ENCODE measurements around the gene NKX2-1. TPM values are rescaled to one million over a fixed set of nuclear protein-coding genes. Genes with fewer than 3 reads are reported as not detected.

NKX2-1 gene
- total and polyA plus RNA-seq, 2 donors (not counting 3 experiments of a cell fraction or from before 2014, with no cell fraction given): not detected

GRCh38 chr14:36505181-36505815, 14.7 kb downstream of the NKX2-1 start:
- no peak overlapping the region for H3K9ac ChIP-seq (replicated peaks; ENCODE audit: extremely low read depth, insufficient read depth, low read length)
- no peak for DNase-seq (ENCODE audit: low read depth, low spot score)
- ChIA-PET POLR2A (no interaction called here), CTCF (interaction anchor here (1.8 kb wide), 1 partner anchor 19 kb away, joined by 5 read pairs; no protein-coding TSS in a partner anchor)
- no peak overlapping the region for H2AFZ ChIP-seq (ENCODE audit: low read depth, low read length)
- H4K20me1 ChIP-seq (replicated peaks; ENCODE audit: control insufficient read depth, extremely low read depth, insufficient read depth, low read length): no peaks in the 10 kb centered on the region
- FAIRE-seq: no peak
- H3K4me3 ChIP-seq (replicated peaks in 1 of 3; ENCODE audit: insufficient read depth in 1 of 3, low read depth in 1 of 3, low read length in 3 of 3): no peak overlapping the region
- H3K4me1 ChIP-seq (ENCODE audit: control insufficient read depth, extremely low read depth, insufficient read depth, low read length): no peaks in the 10 kb centered on the region
- peaks cover 76 to 93% of the 10 kb centered on the region in 2 experiments for H3K27me3 ChIP-seq (ENCODE audit: control insufficient read depth in 2 of 2, insufficient read depth in 2 of 2, low read length in 2 of 2)
- no peaks in the 10 kb centered on the region for H3K36me3 ChIP-seq (ENCODE audit: control insufficient read depth in 2 of 2, extremely low read depth in 1 of 2, insufficient read depth in 2 of 2, low read length in 2 of 2)
- intact Hi-C loops (cut with micrococcal nuclease) (no loop called here), dilution Hi-C loops (cut with MboI; ENCODE audit: extremely low pct_ligation_motif_present, low sequenced_read_pairs) (no loop called here)
- no peak overlapping the region for H3K4me2 ChIP-seq (ENCODE audit: insufficient read depth, low read length)
- H3K27ac ChIP-seq (ENCODE audit: insufficient read depth, low read depth, low read length): no peak overlapping the region
- BruUV-seq (replicated peaks): no TSS peak
- no peaks in the 10 kb centered on the region for H3K9me3 ChIP-seq (replicated peaks; ENCODE audit: control insufficient read depth, insufficient read depth, low read length)
- no peak for TF ChIP-seq POLR2AphosphoS5 (IDR thresholded peaks at IDR 0.05; ENCODE audit: insufficient read depth, low read depth, low read length)
- TF ChIP-seq EZH2 (IDR thresholded peaks at IDR 0.05; ENCODE audit: borderline replicate concordance, low read depth, low read length, severe bottlenecking): peak; percentile 65
- no peaks in the 10 kb centered on the region for H3K9me1 ChIP-seq (replicated peaks; ENCODE audit: control insufficient read depth, extremely low read depth, insufficient read depth, low read length)
- H3K79me2 ChIP-seq (ENCODE audit: control insufficient read depth, insufficient read depth, low read length): no peaks in the 10 kb centered on the region

- POLR2A ChIA-PET: no interaction called here
- TF ChIP-seq POLR2A (IDR thresholded peaks at IDR 0.05; ENCODE audit: low read depth, low read length) (no peak), EZH2 (IDR thresholded peaks at IDR 0.05; ENCODE audit: borderline replicate concordance, low read depth, low read length, severe bottlenecking) (peak; percentile 91)
- intact Hi-C loops (cut with micrococcal nuclease) (no loop called here), dilution Hi-C loops (cut with MboI; ENCODE audit: extremely low pct_ligation_motif_present, low sequenced_read_pairs) (no loop called here)
- Histone ChIP-seq H3K36me3 (ENCODE audit: control insufficient read depth in 2 of 2, extremely low read depth in 1 of 2, insufficient read depth in 2 of 2, low read length in 2 of 2) (no peaks in the 10 kb centered on the region), H3K9me3 (replicated peaks; ENCODE audit: control insufficient read depth, insufficient read depth, low read length) (no peaks in the 10 kb centered on the region), H4K20me1 (replicated peaks; ENCODE audit: control insufficient read depth, extremely low read depth, insufficient read depth, low read length) (no peaks in the 10 kb centered on the region), H3K4me2 (ENCODE audit: insufficient read depth, low read length) (no peak overlapping the region), H3K4me3 (replicated peaks in 1 of 3; ENCODE audit: insufficient read depth in 1 of 3, low read depth in 1 of 3, low read length in 3 of 3) (no peak overlapping the region), H3K27ac (ENCODE audit: insufficient read depth, low read depth, low read length) (no peak overlapping the region), H3K4me1 (ENCODE audit: control insufficient read depth, extremely low read depth, insufficient read depth, low read length) (no peaks in the 10 kb centered on the region), H2AFZ (ENCODE audit: low read depth, low read length) (no peak overlapping the region), H3K79me2 (ENCODE audit: control insufficient read depth, insufficient read depth, low read length) (no peaks in the 10 kb centered on the region), H3K9ac (replicated peaks; ENCODE audit: extremely low read depth, insufficient read depth, low read length) (no peak overlapping the region), H3K9me1 (replicated peaks; ENCODE audit: control insufficient read depth, extremely low read depth, insufficient read depth, low read length) (no peaks in the 10 kb centered on the region), H3K27me3 (ENCODE audit: control insufficient read depth in 2 of 2, insufficient read depth in 2 of 2, low read length in 2 of 2) (peaks cover 72 to 92% of the 10 kb centered on the region in 2 experiments)
- CTCF ChIA-PET: interaction anchor here (1.8 kb wide), 1 partner anchor 20 kb away, joined by 5 read pairs; no protein-coding TSS in a partner anchor
- no TSS peak for BruUV-seq (replicated peaks)
- FAIRE-seq (no peak), DNase-seq (ENCODE audit: low read depth, low spot score) (no peak)
These were observed 15.3 kb downstream of the NKX2-1 start for GRCh38 chr14:36504771-36505175.
